HL-60/S4 treated with retinoic acid at 250 ng/mL for 4 days and 3 days (cell line): Measurements from ENCODE around the gene COL23A1.
"Not testable (repeated sequence)": the region's sequence is repeated elsewhere in the genome, so short reads cannot be mapped to it uniquely, and the experiment has no call there.

Experiments used
- in situ Hi-C: fragments of 300-500 bp; cut with MboI; formaldehyde crosslinking; loops from 2 replicates; pipeline ENCODE4 v1.7.0; 2022; ENCODE audit warnings: low sequenced_read_pairs

The COL23A1 gene

DNA sequence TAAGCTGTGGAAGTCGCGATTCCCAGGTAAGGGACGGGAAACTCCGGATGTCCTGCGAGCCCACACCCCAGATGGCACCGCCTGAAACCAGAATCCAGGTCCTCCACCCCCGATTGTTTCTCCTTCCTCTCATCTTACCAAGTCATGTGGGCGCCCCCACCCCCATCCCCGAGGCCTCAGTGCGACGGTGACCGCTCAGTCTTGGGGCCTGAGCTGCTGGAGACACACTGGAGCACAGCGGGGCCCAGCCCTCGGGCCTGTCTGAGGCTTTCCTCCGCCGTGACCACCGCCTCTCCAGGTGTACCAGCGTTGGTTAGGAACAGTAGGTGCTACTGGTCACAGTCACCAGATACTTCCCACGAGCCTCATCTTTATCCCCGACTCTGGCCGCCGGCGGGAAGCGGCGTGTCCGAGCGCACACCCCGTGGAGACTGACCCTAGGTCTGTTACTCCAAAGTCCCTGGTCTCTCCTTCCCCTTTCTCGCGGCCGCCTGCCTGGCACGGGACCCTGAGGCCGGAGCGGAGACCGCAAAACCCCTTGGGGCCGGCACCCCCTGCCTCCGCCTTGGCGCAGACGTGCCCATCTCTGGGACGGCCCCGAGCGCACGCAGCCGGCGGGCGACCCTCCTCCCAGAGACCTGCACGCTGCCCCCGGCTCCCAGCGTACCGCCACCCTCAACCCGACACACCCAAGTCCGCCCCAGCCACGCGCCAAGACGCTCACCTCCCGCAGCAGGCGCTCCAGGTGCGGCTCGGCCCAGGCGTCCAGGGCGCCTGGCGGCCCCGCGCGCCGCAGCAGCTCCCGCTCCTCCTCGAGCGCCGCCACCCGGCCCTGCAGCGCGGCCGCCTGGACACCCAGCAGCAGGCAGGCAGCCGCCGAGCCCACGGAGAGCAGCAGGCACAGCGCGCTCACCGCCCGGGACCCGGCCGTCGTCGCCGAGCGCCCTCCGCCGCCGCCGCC, 733 bp downstream of the COL23A1 start:
- in situ Hi-C loops = loop anchor here (10.0 kb wide), 1 partner anchor 305 kb away; no protein-coding TSS in a partner anchor

DNA sequence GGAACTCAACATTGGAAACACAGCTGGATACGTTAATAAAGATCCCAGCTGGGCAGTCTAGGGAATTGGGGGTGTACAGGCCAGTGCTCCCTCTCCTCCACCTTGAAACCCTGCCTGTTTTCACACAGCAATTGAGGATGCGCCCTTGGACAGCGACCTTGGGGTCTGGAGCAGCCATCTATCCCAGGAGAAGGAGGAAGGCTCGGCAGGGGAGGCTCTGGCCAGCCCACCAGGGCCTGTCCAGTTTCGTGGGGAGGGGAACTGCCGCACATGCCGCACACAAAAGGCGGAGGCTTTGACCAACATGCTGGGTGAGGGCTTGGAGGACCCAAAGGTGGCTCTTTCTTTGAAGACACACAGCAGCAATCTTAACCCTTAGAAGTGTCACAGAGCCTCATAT, 1.4 kb downstream of the COL23A1 start:
- in situ Hi-C loops = no loop called here

DNA sequence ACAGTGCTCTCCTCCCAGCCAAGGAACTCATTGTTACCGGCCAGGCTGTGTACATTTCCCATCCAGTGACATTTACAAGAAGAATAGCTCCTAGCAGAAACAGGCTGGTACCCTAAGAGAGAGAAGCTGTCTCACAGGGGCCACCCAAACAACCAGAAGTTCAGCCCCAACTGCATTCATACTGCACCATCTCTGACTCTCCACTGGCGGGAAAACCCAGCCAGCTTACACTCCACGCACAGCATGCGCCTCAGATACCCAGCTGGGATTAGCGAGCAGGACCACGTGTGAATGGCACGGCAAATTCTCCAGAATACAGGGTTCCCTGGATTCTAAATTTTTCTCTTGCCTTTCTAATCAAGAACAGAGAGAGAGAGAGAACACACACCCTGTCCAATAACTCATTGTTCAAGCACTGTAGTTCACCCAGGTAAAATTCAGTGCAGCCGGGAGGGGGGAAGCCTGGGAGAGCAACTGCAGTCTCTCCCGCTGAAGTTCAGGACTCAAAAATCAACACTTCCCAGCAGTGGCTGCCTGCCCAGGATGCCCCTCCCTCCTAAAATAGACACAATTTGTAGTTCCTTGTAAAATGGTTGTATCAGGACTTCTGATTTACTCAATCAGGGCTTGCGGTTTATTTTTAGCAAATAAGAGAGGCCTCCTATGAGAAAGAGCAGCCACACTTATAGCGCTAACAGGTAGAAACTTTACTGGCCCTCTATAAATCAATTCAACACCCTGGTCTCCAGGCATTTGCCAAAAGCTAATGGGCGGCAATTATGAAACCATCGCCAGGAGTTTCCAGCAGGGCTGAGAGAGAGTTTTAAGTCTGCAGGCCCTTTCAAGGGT, 2.2 kb downstream of the COL23A1 start:
- in situ Hi-C loops = no loop called here

DNA sequence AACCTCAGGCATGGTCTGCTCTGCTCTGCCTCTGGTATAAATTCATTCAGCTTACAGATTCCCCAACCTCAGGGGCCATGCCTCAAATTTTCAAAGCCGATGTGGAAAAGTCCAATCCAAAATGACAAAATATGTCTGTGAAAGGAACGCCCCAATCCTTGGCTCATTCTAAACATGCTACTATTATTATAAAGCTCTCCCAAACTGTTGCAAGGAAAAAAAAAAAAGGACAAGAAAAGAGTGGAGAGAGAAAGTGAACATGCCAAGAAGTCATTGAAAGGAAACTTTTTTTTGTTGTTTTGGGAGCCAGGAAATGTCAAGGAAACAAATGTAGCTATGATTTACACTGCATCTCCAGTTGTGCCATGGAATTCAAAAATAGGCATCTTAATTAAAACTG, 3.8 kb downstream of the COL23A1 start:
- in situ Hi-C loops = no loop called here

DNA sequence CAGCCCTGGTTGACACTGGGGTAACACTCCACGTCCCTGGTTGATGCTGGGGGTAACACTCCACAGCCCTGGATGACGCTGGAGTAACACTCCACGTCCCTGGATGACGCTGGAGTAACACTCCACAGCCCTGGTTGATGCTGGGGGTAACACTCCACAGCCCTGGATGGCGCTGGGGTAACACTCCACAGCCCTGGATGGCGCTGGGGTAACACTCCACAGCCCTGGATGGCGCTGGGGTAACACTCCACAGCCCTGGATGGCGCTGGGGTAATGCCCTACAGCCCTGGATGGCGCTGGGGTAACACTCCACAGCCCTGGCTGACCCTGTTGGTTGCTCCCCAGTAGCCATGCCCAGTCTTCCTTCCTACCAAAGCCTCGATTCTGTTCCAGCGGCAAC, 4.8 kb downstream of the COL23A1 start:
- in situ Hi-C loops = not testable (repeated sequence)

DNA sequence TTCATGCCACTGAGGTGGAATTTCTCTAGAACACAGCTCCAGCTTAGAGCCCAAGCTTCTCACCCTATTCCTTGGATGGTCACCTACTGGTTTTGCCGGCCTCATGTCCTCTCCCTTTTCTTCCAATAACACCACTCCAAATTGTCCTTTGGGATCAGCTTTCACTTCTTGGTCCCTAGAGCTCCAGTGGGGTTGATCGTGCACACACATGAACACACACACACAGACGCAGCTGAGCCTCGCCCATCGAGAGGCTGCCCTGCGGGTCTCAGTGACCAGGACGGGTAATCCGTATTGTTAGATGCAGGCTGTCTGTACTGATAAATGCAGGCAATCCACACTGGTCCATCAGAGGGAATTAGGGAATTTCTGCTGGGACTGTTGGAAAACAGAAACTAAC, 6.9 kb downstream of the COL23A1 start:
- in situ Hi-C loops = no loop called here

DNA sequence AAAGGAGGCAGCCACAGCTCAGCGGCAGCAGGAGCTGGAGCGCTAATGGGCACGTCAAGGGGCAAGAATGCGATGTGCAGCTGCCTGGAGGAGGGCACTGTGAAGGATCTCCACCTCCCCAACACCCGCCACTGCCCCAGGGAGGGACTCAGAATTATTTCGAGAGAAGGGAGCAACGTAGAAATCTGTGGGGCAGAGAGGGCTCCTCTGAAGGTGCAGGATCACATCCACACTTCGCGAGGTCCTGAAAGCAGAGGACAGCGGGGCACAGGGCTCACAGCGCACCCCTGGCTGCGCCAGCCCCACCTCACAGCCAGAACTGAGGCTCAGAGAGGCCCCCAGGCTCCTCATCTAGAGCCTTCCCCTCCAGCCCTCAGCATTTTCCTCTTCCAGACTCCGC, 7.9 kb downstream of the COL23A1 start:
- in situ Hi-C loops = no loop called here

DNA sequence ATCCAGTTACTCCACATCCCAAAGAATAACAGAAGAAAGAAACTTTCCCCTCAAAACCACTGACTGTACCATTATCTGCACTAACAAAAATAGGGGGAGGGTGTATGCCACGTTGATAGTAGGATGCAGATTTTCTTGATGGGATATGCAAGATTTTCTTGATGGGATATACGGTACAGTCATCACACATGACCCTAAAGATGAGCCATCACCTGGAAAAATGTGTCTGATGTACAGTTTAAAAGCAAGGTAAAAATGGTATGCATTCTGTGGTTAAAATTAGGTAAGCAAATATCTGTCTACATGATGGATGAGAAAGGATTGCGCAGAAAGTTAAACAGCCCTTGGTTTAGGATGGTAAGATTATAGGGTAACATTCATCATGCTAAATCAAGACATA, 8.6 kb downstream of the COL23A1 start:
- in situ Hi-C loops = no loop called here

DNA sequence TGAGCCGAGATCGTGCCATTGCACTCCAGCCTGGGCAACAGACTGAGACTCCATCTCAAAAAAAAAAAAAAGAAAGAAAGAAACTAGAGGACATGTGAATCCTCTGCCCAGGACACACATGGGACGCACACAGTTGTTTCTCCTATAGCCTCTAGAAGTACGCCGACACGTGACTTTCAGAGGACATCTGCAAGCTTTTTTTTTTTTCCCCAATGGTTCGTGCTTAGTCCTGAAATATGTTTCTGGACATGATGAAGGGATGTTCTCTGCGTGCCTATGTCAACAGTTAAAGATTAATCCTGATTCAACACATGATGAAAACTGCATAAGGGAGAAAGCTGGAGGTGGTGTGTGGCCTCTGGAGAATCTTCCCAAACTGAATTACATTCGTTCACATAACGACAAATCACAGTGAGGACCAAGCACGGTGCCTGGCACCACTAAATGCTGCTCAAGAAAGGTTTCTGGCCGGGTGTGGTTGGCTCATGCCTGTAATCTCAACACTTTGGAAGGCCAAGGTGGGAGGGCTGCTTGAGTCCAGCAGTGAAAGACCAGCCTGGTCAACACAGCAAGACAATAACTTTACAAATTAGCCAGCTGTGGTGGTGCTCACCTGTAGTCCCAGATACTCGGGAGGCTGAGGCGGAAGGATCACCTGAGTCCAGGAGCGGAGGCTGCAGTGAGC, 9.8 kb downstream of the COL23A1 start:
- in situ Hi-C loops = no loop called here

DNA sequence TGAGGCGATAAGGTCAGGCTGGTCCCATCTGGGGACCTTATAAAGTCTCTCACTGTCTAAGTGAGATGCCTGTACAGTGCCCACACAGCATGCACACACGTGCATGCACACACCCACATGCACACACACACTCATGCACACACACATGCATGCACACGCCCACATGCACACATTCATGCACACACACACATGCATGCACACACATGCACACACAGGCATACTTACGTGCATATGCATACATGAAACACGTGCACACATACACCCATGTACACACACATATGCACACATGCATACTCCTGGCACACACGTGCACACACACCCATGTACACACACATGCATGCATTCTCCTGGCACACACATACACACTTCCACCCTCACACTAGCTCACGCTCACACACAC, 12.2 kb downstream of the COL23A1 start:
- in situ Hi-C loops = no loop called here

DNA sequence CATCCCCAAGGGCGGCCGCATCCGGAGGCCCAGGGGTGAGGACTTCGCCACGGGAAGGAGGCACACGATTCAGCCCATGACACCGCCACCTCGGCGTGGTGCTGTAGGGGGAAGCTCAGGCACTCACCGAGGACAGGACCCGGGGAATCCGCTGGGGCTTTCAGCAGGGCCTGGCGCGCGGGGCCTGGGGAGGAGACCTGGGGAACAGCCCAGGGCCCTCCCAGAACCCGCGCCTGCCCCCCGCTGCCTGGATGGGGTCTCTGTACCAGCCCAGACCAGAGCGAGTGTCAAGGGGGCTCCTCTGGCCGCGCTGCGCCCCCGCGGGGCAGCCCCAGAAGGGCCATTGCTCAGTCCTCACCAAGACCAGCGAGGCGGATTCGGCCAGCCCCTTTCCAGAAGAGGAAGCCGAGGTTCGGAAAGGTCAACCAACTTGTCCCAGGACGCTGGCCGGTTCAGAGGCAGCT, 12.8 kb downstream of the COL23A1 start:
- in situ Hi-C loops = no loop called here

DNA sequence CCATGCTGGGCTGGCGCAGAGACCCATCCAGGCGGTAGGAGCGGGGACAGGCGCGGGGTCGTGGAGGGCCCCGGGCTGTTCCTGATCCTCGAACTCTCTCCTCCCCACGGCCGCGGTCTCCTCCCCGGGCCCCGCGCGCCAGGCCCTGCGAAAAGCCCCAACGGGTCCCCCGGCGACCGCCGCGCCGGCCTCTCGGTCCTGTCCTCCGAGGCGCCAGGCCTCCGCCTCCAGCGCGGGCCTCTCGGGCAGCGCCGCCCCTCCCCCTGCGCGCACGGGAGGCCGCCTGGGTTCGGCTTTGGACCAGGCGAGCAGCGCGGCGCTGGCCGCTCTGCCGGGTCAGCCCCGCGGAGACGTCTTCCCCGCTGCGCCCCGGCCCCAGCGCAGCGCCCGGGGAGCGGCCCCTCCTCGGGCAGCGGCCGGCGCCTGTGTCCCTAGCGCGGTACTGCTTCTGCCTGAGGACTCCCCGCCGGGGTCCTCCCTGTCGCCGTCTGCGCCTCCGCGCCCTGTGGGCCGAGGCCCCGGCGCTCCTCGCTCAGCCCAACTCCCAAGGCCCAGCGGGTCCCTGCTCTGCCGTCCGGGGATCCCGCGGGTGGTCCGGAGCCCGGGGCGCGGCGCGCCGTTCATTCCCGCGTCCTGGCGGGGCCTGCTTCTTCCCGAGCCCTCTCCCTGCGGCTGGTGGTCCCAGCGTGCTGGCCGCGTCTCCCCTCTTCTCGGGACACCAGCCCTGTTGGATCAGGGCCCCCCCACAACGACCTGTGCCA, 13.4 kb downstream of the COL23A1 start:
- in situ Hi-C loops = no loop called here

DNA sequence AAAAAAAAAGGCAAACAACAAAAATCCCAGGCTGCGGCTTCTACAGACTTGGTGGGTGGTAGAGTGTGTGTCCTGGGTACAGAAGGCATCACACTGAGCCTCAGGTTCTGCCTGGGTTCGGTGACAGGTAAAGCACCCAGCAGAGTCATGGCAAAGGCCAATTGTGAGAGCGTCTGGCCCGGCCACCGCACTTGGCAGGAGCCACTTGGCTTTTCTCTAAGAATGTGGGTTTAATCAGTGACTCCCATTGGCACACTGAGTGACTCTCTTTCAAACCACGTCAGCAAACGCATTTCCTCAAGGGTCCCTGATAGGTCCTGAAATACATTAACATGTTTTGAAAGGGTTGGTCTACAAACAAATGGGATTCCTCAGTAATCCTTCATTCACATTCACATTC, 17.0 kb downstream of the COL23A1 start:
- in situ Hi-C loops = no loop called here

DNA sequence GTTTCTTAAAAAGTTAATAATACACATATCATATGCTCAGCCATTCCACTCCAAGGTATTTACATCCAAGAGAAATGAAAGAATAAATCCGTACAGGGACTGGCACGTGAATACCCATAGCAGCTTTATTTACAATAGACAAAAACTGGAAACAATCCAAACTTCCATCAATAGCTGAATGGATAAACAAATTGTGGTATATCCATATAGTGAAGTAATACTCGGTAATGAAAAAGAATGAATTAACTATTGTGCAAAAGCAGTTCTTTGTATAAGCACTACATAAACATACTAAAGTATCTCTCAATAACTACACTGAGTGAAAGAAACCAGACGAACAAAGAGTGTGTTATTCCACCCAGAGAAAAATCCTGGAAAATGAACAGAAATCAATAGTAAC, 17.6 kb downstream of the COL23A1 start:
- in situ Hi-C loops = no loop called here

DNA sequence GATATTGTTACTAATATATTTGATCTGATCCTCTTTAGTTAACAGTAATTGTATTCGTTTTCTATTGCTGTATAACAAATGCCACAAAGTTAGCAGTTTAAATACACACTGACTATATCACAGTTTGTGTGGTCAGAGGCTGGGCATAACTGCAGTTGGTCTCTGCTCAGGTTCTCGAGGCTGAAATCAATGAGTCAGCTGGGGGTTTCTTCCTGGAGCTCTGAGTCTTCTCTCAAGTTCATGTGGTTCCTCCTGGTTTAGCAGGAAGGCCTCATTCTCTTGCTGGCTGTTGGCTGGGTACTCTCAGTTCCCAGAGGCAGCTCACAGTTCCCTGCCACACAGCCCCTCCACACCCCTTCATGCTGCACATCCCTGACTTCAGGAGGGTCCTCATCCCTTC, 20.7 kb downstream of the COL23A1 start:
- in situ Hi-C loops = no loop called here

DNA sequence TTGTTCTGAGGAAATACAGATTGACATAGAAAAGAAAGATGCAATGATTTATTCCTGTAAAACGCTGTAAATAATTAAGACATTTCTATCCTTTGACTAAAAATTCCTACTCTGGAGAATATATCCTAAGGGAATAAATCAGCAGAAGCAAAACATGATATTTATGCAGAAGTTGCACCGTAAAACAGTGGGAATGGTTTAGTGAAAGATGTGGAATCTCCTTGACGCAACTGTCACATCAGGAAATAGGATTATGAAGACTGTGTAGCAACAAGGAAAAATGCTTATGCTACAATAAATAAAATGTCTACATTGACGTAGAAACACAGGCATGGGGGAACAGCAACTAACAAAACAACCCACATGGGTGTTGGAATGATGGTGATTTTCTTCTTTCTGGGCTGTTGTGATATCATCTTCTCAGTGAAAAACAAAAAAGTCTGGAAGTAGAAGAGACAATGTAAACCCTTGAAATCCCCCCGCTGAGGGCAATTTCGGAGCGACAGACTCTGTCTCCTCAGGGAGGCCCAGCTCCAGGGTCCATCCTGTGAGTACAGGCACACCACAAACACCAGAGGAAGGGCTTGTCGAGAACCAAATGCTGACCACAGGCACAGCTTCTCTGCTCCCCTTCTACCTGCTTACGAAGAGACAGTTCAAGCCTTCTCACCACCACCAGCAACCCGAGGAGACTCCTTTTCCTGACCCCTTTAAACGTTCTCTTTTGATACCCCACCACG, 25.2 kb downstream of the COL23A1 start:
- in situ Hi-C loops = no loop called here

DNA sequence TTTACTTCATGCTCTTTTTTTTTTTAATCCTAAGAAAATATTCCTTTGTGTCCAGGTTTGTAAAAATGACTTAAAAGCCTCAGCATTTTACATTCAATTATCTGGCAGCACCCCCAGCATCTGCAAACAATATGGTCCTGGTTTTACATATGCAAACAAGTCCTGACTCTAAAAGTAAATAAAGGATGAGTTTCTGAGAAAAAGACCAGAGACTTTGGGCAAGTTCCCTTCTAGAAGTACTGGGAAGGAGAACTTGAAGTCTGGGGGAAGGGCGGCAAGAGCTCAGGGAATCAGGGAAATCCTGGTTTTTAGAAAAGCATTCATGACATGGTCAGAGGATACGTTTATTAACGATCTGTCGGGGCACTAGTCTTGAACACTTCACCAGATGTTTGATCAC, 25.8 kb downstream of the COL23A1 start:
- in situ Hi-C loops = no loop called here

DNA sequence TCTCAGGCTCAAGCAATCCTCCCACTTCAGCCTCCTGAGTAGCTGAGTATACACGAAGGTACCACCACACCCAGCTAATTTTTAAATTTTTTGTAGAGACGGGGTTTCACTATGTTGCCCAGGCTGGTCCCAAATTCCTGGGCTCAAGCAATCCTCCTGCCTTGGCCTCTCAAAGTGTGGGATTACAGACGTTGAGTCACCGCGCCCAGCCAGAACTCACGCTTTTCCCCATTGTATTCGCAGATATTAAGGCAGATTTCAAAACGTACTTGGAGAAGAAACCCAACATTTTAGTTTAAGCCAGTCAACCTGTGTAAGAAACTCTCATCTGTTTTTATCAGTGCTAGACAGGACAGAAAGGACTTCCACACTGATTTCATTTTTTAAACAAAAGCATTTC, 26.6 kb downstream of the COL23A1 start:
- in situ Hi-C loops = no loop called here

DNA sequence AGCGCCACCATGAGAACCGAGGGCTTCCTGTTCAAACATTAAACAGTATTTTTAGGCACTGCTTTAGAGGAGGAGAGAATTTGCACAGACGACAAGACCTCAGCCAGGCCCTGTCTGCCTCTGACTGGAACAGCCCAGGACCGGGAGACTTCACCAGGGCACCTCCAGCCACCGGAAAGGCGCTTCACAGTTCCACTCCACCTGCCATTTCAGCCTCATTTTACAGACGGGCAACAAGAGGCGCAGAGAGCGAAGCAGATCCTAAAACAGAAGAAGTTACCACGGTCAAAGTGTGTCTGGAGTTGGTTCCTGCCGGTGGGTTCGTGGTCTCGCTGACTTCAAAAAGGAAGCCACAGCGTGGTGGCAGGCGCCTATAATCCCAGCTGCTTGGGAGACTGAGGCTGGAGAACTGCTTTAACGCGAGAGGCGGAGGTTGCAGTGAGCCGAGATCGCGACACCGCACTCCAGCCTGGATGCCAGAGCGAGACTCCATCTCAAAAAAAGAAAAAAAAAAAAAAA, 28.4 kb downstream of the COL23A1 start:
- in situ Hi-C loops = no loop called here

DNA sequence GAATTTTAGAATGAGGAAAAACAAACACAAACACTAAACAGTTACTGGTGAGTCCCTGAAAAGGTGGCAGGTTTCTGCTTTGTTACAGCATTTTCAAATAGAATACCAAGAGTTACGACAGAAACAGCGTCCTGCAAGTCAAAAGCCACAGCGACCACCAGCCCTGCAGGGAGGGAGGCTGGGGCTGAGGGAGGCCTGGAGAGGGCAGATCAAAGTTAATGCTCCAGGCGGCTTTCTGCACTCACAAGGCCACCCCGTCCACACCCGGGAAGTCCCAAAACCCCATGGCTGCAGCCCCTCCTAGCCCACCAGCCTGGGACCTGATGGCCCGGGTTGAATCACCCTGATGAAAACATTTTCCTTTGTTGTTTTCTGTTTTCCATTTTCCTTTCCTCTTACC, 29.3 kb downstream of the COL23A1 start:
- in situ Hi-C loops = no loop called here
